OCI-LY7 (cell line): ENCODE results near the gene TLR1. TPM values are rescaled to one million over a fixed set of nuclear protein-coding genes. Genes with fewer than 3 reads are reported as not detected.
"Not testable (repeated sequence)": the region's sequence is repeated elsewhere in the genome, so short reads cannot be mapped to it uniquely, and the experiment has no call there.

Experiments used
- BruUV-seq: library from RNA; stranded (reverse); fragments of 400-500 nt; replicated peaks from 2 replicates; lab custom pipeline; 2021; lab: Mats Ljungman, UMichigan
- CTCF ChIA-PET: fragments of 300-600 bp; sonication (Branson Sonifier 250); formaldehyde crosslinking; loops from one replicate; lab custom pipeline; 2022; ENCODE audit warnings: antibody characterized with exemption; ENCODE audit not compliant: unreplicated experiment; lab: Charles Lee
- POLR2A ChIA-PET: fragments of 300-600 bp; sonication (Branson Sonifier 250); formaldehyde crosslinking; loops from one replicate; lab custom pipeline; 2022; ENCODE audit warnings: antibody characterized with exemption; lab: Charles Lee
- DNase-seq: peaks from one replicate; pipeline ENCODE4 v3.0.0-alpha.2; 2015; ENCODE audit warnings: low spot score
- H2AFZ ChIP-seq: fragments of 200-600 bp; sonication (generic), shearing (Covaris generic); 2 replicates; pipeline ENCODE4 v1.6.1; 2014; ENCODE audit warnings: mild to moderate bottlenecking, antibody characterized with exemption, low read length, moderate library complexity
- H3K27ac ChIP-seq: fragments of 200-600 bp; sonication (generic); 2 replicates; pipeline ENCODE4 v1.5.1; 2014; ENCODE audit warnings: mixed run types, low read depth, mild to moderate bottlenecking, moderate library complexity, low read length, inconsistent platforms; ENCODE audit not compliant: poor library complexity, severe bottlenecking
- H3K36me3 ChIP-seq: fragments of 200-600 bp; sonication (generic); 2 replicates; pipeline ENCODE4 v1.6.1; 2014; ENCODE audit warnings: mild to moderate bottlenecking, antibody characterized with exemption, low read length, moderate library complexity, mixed read lengths; ENCODE audit not compliant: insufficient read depth
- H3K4me1 ChIP-seq: fragments of 200-600 bp; sonication (generic); 2 replicates; pipeline ENCODE4 v1.5.1; 2014; ENCODE audit warnings: mild to moderate bottlenecking, low read length; ENCODE audit not compliant: insufficient read depth, poor library complexity, severe bottlenecking
- H3K4me2 ChIP-seq: fragments of 200-600 bp; sonication (generic); 2 replicates; pipeline ENCODE4 v1.6.1; 2014; ENCODE audit warnings: mild to moderate bottlenecking, low read length
- H3K4me3 ChIP-seq: fragments of 200-600 bp; sonication (generic); 2 replicates; pipeline ENCODE4 v1.5.1; 2014; ENCODE audit warnings: mild to moderate bottlenecking, low read depth, low read length; ENCODE audit not compliant: poor library complexity, severe bottlenecking
- H3K79me2 ChIP-seq: fragments of 200-600 bp; sonication (generic); 2 replicates; pipeline ENCODE4 v1.6.1; 2016; ENCODE audit warnings: low read depth, mild to moderate bottlenecking, low read length, moderate library complexity, mixed read lengths; ENCODE audit not compliant: insufficient read depth
- H3K9me2 ChIP-seq: fragments of 200-600 bp; sonication (generic); 2 replicates; pipeline ENCODE4 v1.6.1; 2016; ENCODE audit warnings: mild to moderate bottlenecking, low read length, mixed read lengths; ENCODE audit not compliant: insufficient read depth
- H3K9me3 ChIP-seq: fragments of 200-600 bp; sonication (generic); 2 replicates; pipeline ENCODE4 v1.6.1; 2014; ENCODE audit warnings: mild to moderate bottlenecking, mixed run types, low read length, mixed read lengths
- H4K20me1 ChIP-seq: fragments of 200-600 bp; sonication (generic); 2 replicates; pipeline ENCODE4 v1.6.1; 2014; ENCODE audit warnings: mild to moderate bottlenecking, antibody characterized with exemption, low read length, moderate library complexity, mixed read lengths; ENCODE audit not compliant: insufficient read depth
- CTCF ChIP-seq: fragments of 200-600 bp; sonication (generic); conservative IDR thresholded peaks from 2 replicates; pipeline ENCODE4 v1.5.1; 2014; ENCODE audit warnings: mild to moderate bottlenecking, antibody characterized with exemption, low read length, moderate library complexity, mixed read lengths
- EZH2phosphoT487 ChIP-seq: fragments of 200-600 bp; sonication (generic); IDR thresholded peaks from 2 replicates; pipeline ENCODE4 v1.6.1; 2018; ENCODE audit warnings: low read depth, borderline replicate concordance, mild to moderate bottlenecking, mixed run types, antibody characterized with exemption, low read length, moderate library complexity, mixed read lengths
- intact Hi-C: fragments of 100-400 bp; cut with micrococcal nuclease; formaldehyde crosslinking; loops from one replicate; pipeline ENCODE4 v1.10.0; 2022; ENCODE audit not compliant: unreplicated experiment
- total RNA-seq, 2 experiments: library from RNA; depleted of rRNA in 1 of 2; stranded (reverse); fragments of >200 nt in 1 of 2; shearing (Covaris generic) in 1 of 2; gene quantifications; 2 replicates each; pipeline ENCODE4 v1.2.3, GENCODE V29; 2014 to 2022

TLR1 gene
- total RNA-seq, 2 experiments from 2014 or later = 3.3 to 7.4 TPM

- BruUV-seq = no TSS peak
- DNase-seq = no peak
- Histone ChIP-seq H3K79me2 (peaks cover 67% of the 10 kb centered on the region), H3K9me3 (peaks cover 19% of the 10 kb centered on the region; the same call in 1 of the 2 replicates), H2AFZ (no peak overlapping the region), H3K4me2 (peak overlapping the region; percentile 75), H3K4me3 (peak overlapping the region; percentile 75), H3K4me1 (peaks cover 34% of the 10 kb centered on the region), H3K27ac (peak overlapping the region; percentile 90), H3K9me2 (no peaks in the 10 kb centered on the region), H4K20me1 (no peaks in the 10 kb centered on the region), H3K36me3 (peaks cover 41% of the 10 kb centered on the region)
- intact Hi-C loops = loop anchor here (10.0 kb wide), 1 partner anchor 354 kb away; no protein-coding TSS in a partner anchor
- ChIA-PET POLR2A (interaction anchor here (0.6 to 8.9 kb wide), 11 partner anchors 10 to 534 kb away, joined by 3 to 348 read pairs (median 5); partner anchors contain the start of genes TLR1 and TLR6), CTCF (interaction anchor here (2.0 to 6.7 kb wide), 2 partner anchors 19 to 23 kb away, joined by 13 to 145 read pairs; partner anchors contain the start of gene TLR1)
- no peak for TF ChIP-seq CTCF
These were observed 23.6 kb downstream of the TLR1 start for GRCh38 chr4:38780833-38781484.

- no peak for TF ChIP-seq EZH2phosphoT487
- no peaks in the 10 kb centered on the region for H4K20me1 ChIP-seq
These were observed 24.8 kb downstream of the TLR1 start for GRCh38 chr4:38779790-38780189.

GRCh38 chr4:38777925-38778324 lies 26.7 kb downstream of the TLR1 start:
- H2AFZ ChIP-seq, H3K4me3 ChIP-seq, CTCF ChIA-PET, DNase-seq, H3K9me2 ChIP-seq, BruUV-seq, H3K27ac ChIP-seq, intact Hi-C loops, H4K20me1 ChIP-seq, H3K4me2 ChIP-seq: not testable (repeated sequence)
- POLR2A ChIA-PET = interaction anchor here (1.1 kb wide), 1 partner anchor 13 kb away, joined by 3 read pairs; no protein-coding TSS in a partner anchor
- peaks cover 27% of the 10 kb centered on the region for H3K4me1 ChIP-seq
- H3K36me3 ChIP-seq = peaks cover 71% of the 10 kb centered on the region
- H3K9me3 ChIP-seq = peaks cover 26% of the 10 kb centered on the region; the same call in 1 of the 2 replicates
- peaks cover 95% of the 10 kb centered on the region for H3K79me2 ChIP-seq

More at GRCh38 chr4:38779790-38780189, 24.8 kb downstream of the TLR1 start:
- intact Hi-C loops = loop anchor here (10.0 kb wide), 1 partner anchor 355 kb away; no protein-coding TSS in a partner anchor
- Histone ChIP-seq H2AFZ (no peak overlapping the region), H3K4me2 (peak overlapping the region; percentile 75), H3K9me2 (no peaks in the 10 kb centered on the region), H3K4me1 (peaks cover 32% of the 10 kb centered on the region), H3K36me3 (peaks cover 52% of the 10 kb centered on the region), H3K9me3 (peaks cover 19% of the 10 kb centered on the region; the same call in 1 of the 2 replicates), H3K4me3 (peak overlapping the region; percentile 75), H3K79me2 (peaks cover 79% of the 10 kb centered on the region), H3K27ac (peak overlapping the region; percentile 90)
- no peak for DNase-seq
- ChIA-PET CTCF (interaction anchor here (6.7 kb wide), 1 partner anchor 18 kb away, joined by 145 read pairs; no protein-coding TSS in a partner anchor), POLR2A (interaction anchor here (0.6 to 8.9 kb wide), 3 partner anchors 9 to 266 kb away, joined by 5 to 348 read pairs (median 49); no protein-coding TSS in a partner anchor)
- no TSS peak for BruUV-seq
